C1 segment of cervical spinal cord (tissue), 14 donors: ENCODE measurements around the gene ABCA3.

Experiments used
- DNase-seq, 14 donors: peaks; one replicate each; lab custom pipeline; 2025; lab: John Stamatoyannopoulos, UW

The ABCA3 gene

DNA sequence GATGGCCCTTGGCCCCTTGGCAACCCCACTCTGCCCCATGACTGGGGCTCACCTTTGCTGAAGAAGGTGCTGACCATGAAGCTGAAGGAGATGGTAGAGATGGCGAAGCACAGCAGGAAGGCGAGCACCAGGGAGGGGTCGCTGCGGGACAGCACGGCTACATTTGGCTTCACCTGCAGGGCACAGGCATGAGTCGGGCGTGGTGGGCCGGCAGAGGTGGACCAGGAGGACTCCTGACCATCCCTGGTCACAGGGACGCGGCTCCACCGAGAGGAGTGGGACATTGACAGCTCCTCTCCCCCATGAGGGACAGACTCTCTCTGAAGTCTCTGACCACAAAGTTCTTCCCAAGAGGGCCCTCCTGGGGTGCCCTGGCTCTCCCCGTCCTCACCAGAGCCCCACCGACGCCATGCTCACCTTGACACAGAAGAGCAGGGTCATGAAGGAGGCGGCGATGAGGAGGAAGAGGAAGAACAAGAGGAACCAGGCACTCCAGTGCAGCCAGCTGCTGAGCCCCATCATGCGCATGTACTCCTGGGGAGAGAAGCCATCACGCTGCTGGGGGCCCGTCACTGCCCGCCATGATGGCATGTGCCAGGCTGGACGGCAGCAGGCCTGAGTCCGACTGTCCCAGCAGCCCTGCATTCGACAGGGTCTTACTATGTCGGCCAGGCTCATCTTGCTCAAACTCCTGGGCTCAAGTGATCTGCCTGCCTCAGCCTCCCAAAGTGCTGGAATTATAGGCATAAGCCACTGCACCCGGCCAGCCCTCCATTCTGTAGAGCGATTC is 23.1 kb downstream of the ABCA3 start:
- no peak for DNase-seq

- no peak for DNase-seq
Measured at GRCh38 chr16:2308089-2308962, 32.2 kb downstream of the ABCA3 start.

DNA sequence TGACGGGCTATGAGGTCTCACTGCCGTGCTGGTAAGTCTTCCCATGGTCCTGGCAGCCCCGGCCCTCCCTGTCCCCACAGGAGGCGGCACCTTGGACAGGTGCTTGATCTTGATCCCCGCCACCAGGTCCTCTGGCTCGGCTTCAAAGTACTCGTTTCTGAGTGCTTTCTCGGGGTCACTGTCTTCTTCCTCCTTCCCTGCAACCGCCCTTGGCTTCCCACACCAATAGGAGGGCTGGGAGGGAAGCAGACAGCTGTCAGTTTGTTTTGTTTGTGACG is 40.7 kb downstream of the ABCA3 start:
- no peak for DNase-seq

DNA sequence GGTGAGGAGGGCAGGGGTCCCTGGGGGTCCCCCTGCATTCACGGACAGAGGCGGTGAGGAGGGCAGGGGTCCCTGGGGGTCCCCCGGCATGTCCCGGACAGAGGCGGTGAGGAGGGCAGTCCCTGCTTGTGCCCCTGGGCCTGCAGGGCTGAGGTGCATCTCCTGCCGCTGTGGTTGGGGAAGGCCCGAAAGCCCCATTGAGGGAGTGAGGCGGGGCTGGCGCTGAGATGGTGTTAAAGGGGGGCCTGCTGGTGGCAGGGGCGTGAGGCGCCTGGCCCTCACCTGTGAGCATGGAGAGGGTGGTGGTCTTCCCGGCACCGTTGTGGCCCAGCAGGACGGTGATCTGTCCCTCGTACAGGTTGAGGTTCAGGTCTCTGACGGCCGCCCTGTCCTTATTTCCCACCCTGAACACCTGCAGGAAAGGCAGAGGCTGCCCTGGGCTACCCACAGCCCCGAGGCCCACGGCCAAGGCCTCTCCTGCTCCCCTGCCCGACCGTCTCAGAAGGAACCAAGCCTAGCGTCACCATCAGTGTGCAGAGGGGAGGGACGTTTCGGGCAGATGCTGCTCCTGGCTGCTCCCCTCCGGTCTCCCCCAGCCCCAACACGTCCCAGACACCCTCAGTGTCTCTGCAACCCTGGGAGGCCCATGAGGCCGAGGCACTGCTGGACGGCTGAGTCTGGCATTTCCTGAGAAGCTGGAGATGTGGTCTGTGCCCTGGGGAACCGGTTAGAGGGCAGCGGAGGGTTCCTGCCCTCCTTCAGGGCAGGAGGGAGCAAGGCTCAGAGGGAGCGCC is 41.2 kb downstream of the ABCA3 start:
- DNase-seq, result no peak

GRCh38 chr16:2298621-2299020 is 41.9 kb downstream of the ABCA3 start:
- DNase-seq, result no peak

DNA sequence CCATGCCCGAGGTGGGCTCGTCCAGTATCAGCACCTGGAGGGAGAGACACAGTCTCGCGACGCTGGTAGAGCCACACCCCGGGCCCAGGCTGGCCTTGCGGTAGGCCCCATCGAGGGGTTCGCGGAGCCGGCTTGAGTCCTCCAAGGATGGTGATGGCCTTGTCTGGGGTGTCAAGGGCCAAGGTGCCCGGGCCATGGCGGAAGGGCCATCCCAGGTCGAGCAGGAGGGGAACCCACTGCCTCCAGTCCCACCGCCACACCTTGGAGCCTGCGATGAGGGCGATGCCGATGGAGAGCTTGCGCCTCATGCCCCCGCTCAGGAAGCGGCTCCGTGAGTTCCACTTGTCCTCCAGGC is 43.0 kb downstream of the ABCA3 start:
- no peak for DNase-seq

GRCh38 chr16:2296661-2297505 is 43.6 kb downstream of the ABCA3 start:
- DNase-seq, result peak in 3 of 14 donors; percentile 1 to 8 (median 6)

GRCh38 chr16:2295056-2295798 is 45.3 kb downstream of the ABCA3 start:
- DNase-seq, result no peak

DNA sequence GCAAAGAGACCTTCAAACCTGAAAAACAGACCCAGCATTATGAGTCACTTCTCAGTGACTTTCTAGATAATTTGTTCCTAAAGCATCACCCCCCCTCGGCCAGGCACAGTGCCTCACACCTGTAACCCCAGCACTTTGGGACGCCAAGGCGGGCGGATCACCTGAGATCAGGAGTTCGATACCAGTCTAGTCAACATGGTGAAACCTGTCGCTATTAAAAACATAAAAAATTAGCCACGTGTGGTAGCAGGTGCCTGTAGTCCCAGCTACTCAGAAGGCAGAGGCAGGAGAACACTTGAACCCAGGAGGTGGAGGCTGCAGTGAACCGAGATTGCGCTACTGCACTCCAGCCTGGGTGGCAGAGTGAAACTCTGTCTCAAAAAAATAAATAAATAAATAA is 48.3 kb downstream of the ABCA3 start:
- DNase-seq, result no peak

GRCh38 chr16:2289282-2289681 is 51.2 kb downstream of the ABCA3 start:
- DNase-seq, result no peak

- DNase-seq, result no peak
Measured at GRCh38 chr16:2288726-2289125, 51.8 kb downstream of the ABCA3 start.

DNA sequence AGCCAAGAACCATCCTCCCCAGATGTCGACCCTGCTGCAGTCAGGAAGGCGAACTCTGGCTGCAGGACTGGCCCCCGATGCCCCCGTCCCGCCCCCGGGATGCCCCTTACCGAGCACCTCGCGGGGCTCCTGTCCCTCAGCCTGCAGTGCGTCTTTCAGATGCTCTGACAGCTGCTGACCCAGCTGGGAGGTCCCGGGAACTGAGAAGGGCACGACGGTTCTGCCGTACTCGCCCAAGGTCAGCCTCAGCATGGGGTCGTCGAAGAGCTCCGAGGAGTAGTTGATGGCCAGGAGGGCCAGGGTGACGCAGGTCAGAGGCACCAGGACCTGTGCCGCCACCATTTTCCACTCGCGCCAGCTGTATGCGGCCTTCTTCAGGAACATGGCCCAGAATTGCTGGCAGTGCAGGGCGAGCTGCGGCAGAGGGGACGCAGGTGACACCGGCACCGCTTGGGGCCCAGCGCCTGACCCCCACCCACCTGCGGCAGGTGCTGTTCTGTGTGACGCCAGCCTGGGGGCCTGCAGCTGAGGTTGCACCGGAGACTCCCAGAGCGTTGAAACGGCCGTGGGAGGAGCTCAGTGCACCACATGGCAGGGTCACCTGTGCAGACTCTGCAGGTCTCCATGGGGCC is 52.5 kb downstream of the ABCA3 start:
- DNase-seq, result no peak

DNA sequence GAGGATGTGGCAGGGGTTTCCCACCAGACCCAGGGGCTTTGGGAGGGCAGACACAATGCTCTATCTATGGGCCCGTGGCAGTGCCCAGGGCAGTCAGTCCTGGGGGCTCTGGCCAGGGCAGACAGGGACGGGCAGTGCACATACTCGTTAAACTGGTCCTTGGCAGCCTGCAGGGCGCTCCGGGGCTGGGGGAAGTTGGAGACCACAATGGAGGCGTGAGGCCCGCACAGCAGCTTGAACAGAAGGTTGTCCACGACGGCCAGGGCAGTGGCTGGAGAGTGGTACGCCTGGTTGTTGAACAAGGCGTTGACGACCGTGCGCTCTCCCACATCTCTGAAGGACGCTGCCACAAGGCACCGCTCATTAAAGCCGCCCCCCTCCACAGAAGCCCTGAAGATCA is 54.0 kb downstream of the ABCA3 start:
- DNase-seq, result no peak

DNA sequence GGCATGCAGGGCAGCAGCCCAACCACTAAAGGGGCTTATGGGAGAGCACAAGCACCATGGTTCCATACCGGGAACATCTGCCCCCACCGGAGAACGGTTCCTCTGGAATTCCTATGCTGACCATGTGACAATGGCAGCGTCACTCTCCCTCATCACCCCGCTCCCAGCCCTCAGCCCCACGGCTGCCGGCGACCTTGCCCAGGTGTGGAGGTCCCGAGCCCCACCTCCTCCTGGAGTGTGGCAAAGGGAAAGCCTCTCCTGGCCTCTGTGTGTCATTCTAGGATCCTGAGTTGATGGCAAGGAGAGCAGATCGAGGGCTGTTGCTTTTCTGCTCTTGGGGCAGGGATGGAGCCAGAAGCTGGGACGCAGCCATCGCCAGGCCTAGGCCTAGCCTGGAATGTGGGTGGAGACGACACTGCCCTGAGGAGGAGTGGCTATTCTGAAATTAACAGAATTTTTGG is 54.8 kb downstream of the ABCA3 start:
- DNase-seq, result no peak

DNA sequence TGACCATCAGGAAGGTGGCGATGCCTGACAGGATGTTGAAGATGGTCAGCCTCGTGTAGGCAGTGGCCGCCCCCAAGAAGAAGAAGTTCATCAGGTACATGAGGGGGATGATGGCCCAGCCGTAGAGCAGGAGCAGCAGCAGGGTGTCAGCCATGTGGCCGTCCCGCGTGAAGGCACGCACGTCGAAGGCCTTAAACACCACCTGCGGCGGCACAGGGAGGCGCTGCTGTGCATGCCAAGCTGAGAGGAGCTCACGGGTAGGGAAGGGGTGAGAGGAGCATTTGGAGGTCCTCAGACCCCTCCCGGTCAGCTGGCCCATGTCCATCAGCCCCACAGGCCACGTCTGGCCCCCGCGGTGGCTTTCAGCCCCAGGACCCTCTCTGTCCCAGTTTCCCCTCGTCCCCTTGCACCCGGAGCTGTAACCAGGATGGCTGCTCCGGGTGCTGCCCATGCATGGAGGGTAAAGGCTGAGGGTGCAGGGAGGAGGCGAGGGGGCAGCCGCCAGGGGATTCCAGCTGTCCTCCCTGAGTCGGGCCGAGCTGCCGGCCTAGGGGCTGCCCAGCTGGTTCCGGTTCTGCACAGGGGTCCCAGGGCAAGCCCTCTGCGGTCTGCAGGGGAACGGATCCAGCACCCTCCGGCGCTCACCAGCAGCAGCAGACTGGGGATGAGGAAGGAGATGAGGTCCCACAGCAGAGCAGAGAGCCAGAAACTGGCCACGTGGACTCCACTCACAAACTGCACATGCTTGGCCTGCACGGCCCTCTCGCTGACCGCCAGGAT is 55.5 kb downstream of the ABCA3 start:
- DNase-seq, result no peak

DNA sequence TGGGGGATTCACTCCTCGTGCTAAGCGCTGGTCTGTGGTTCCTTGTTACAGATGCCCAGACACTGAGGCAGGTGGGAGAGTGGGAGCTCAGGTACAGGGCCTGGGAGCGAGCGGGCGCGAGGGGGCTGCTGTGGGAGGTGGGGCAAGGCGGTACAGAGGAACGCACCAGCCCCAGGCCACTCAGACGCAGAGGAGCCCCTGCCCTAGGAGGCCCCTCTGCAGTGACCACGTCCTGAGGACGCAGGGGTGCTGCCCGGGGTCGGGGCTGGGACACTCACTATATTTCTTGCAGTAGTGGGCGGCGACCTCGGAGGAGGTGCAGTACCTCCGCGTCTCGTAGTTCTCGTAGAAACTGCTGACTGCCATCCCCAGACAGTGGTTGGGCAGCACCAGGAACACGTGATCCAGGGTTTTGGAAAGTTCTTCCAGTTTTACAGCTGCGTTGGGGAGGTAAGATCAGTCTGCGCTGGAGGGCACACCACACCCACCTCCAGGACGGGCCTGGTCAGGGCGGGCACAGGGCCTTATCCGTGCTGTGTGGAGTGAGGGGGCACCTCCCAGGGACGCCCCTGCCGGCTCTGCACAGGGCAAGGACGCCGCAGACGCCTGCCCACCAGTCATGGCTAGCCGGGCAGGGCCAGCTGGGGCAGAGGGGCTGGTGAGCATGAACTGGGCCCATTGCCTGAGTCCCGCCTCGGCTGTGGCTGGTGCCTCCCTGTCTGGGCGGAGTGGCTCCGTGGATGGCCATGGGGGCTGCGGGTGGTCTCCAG is 56.3 kb downstream of the ABCA3 start:
- no peak for DNase-seq

DNA sequence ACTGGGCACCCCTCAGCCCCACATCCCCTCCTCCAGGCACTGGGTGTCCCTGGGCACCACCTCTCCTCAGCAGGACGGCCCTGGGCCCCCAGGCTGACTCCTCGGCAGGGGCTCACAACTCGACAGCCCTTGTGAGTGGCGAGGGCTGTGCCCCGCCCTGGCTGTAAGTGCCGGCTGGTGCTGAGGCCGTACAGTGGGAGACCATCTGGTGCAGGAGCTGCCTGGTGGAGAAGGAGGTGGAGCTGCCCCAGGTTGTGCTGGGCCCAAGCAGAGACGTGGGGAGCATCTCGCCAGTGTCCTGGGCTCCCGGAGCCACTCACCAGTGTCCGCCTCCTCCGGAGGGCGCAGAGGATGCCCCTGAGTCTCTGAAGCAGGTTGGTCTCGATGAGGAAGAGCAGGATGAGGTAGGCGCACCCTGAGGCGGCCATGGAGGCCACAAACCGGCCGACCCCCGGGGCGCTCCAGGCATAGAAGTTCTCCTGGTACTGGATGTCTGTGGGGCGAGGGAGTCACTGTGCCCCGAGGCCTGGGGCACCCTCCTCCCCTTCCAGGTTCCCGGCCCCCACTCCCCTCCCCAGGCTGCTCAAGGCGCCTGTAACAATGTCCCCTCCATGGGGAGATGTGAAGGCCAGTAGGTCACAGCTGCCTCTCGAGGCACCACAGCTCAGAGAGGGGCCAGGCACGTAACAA is 57.5 kb downstream of the ABCA3 start:
- DNase-seq, result peak in 1 of 14 donors; percentile 9

DNA sequence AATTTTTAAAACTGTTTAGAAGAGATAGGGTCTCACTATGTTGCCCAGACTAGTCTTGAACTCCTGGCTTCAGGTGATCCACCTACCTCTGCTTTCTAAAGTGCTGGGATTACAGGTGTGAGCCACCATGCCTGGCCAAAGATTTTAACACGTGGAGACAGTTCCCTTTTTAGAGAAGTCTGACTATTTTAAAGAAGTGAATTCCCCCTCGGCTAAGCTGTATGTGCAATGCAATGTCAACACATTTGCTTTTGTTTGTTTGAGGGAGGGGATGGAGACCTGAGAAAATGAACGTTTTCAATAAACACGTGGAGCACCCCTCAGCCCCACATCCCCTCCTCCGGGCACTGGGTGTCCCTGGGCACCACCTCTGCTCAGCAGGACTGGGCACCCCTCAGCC is 58.3 kb downstream of the ABCA3 start:
- DNase-seq, result no peak
